ENCODE measurements around the gene MYO10. TPM values are rescaled to one million over a fixed set of nuclear protein-coding genes. Genes with fewer than 3 reads are reported as not detected.

MYO10 gene
- total RNA-seq, 4 donors from 2014 or later: 51.6 to 190 (median 72.9) TPM

- intact Hi-C loops (cut with DNase I; ENCODE audit: low total_unique reads): no loop called here
- H3K4me1 ChIP-seq: peaks cover 4 to 81% (median 46%) of the 10 kb centered on the region in 4 donors
- DNase-seq: no peak
- no peaks in the 10 kb centered on the region for H3K36me3 ChIP-seq
- TF ChIP-seq EP300 (IDR thresholded peaks at IDR 0.05; ENCODE audit: low read depth) (no peak), POLR2A (IDR thresholded peaks at IDR 0.05) (no peak), POLR2AphosphoS5 (IDR thresholded peaks at IDR 0.05) (no peak)
- TF ChIP-seq, protein P1, sequence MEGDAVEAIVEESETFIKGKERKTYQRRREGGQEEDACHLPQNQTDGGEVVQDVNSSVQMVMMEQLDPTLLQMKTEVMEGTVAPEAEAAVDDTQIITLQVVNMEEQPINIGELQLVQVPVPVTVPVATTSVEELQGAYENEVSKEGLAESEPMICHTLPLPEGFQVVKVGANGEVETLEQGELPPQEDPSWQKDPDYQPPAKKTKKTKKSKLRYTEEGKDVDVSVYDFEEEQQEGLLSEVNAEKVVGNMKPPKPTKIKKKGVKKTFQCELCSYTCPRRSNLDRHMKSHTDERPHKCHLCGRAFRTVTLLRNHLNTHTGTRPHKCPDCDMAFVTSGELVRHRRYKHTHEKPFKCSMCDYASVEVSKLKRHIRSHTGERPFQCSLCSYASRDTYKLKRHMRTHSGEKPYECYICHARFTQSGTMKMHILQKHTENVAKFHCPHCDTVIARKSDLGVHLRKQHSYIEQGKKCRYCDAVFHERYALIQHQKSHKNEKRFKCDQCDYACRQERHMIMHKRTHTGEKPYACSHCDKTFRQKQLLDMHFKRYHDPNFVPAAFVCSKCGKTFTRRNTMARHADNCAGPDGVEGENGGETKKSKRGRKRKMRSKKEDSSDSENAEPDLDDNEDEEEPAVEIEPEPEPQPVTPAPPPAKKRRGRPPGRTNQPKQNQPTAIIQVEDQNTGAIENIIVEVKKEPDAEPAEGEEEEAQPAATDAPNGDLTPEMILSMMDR (IDR thresholded peaks at IDR 0.05): no peak
- H3K9me3 ChIP-seq: no peaks in the 10 kb centered on the region
- in situ Hi-C loops (cut with MboI; ENCODE audit: low pct_ligation_motif_present in 1 of 4, low pct_unique_long_range_greater_than_20kb in 1 of 4, low sequenced_read_pairs in 3 of 4): no loop called here
- H3K27me3 ChIP-seq: no peaks in the 10 kb centered on the region
- peak overlapping the region; percentile 49 to 71 (median 60) for H3K27ac ChIP-seq
- H3K4me3 ChIP-seq: no peak overlapping the region
- 57% methylated on average over 3 of the region's 3 CpGs; no CpG with 5 or more reads in 1 of the 2 donors for WGBS, 2 donors (ENCODE audit: low coverage in 1 of 2)
Measured at GRCh38 chr5:16888694-16889124, 47.4 kb downstream of the MYO10 start.

DNA sequence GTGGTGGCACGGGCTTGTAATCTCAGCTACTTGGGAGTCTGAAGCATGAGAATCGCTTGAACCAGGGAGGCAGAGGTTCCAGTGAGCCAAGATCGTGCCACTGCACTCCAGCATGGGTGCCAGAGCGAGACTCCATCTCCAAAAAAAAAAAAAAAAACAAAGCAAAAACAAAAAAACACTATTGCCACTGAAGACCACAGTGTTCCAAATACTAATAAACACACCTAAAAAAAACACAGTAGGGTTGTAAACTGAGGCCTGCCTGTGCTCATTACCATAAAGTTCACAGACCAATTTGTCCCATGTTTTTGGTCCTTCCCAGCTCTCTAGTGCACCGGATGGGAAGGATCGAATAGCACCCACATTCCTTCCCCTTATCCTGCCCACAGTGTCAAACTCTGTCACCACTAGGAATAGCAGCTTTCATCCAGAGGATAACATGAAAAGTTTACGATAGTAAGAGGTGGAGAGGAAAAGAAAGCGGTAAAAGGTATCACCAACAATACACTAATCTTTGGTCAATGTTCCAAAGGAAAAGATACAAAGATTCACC is 49.2 kb downstream of the MYO10 start:
- H3K9me3 ChIP-seq: no peaks in the 10 kb centered on the region
- in situ Hi-C loops (cut with MboI; ENCODE audit: low pct_ligation_motif_present in 1 of 4, low pct_unique_long_range_greater_than_20kb in 1 of 4, low sequenced_read_pairs in 3 of 4) (no loop called here), intact Hi-C loops (cut with DNase I; ENCODE audit: low total_unique reads) (no loop called here)
- H3K27me3 ChIP-seq: no peaks in the 10 kb centered on the region
- H3K36me3 ChIP-seq: no peaks in the 10 kb centered on the region
- WGBS, 2 donors (ENCODE audit: low coverage in 1 of 2): 80 to 98% methylated on average over 7 to 8 of the region's 8 CpGs
- DNase-seq: no peak
- TF ChIP-seq POLR2A (IDR thresholded peaks at IDR 0.05) (no peak), POLR2AphosphoS5 (IDR thresholded peaks at IDR 0.05) (no peak), EP300 (IDR thresholded peaks at IDR 0.05; ENCODE audit: low read depth) (no peak)
- TF ChIP-seq, protein P1 (IDR thresholded peaks at IDR 0.05): no peak
- peaks cover 4 to 79% (median 45%) of the 10 kb centered on the region in 4 donors for H3K4me1 ChIP-seq
- peak overlapping the region in 1 of 4 donors; percentile 0 for H3K27ac ChIP-seq
- H3K4me3 ChIP-seq: no peak overlapping the region

GRCh38 chr5:16886366-16886736 is 49.7 kb downstream of the MYO10 start:
- Histone ChIP-seq H3K27me3 (no peaks in the 10 kb centered on the region), H3K4me3 (no peak overlapping the region), H3K4me1 (peaks cover 4 to 81% (median 47%) of the 10 kb centered on the region in 4 donors), H3K9me3 (no peaks in the 10 kb centered on the region), H3K36me3 (no peaks in the 10 kb centered on the region), H3K27ac (peak overlapping the region in 3 of 4 donors; percentile 0 to 70 (median 57))
- TF ChIP-seq, protein P1 (IDR thresholded peaks at IDR 0.05): no peak
- TF ChIP-seq EP300 (IDR thresholded peaks at IDR 0.05; ENCODE audit: low read depth): no peak
- TF ChIP-seq POLR2A (IDR thresholded peaks at IDR 0.05): no peak
- no peak for TF ChIP-seq POLR2AphosphoS5 (IDR thresholded peaks at IDR 0.05)
- intact Hi-C loops (cut with DNase I; ENCODE audit: low total_unique reads): no loop called here
- in situ Hi-C loops (cut with MboI; ENCODE audit: low pct_ligation_motif_present in 1 of 4, low pct_unique_long_range_greater_than_20kb in 1 of 4, low sequenced_read_pairs in 3 of 4): no loop called here
- no peak for DNase-seq
- WGBS, 2 donors (ENCODE audit: low coverage in 1 of 2): 86% methylated on average over 7 of the region's 7 CpGs; no CpG with 5 or more reads in 1 of the 2 donors

DNA sequence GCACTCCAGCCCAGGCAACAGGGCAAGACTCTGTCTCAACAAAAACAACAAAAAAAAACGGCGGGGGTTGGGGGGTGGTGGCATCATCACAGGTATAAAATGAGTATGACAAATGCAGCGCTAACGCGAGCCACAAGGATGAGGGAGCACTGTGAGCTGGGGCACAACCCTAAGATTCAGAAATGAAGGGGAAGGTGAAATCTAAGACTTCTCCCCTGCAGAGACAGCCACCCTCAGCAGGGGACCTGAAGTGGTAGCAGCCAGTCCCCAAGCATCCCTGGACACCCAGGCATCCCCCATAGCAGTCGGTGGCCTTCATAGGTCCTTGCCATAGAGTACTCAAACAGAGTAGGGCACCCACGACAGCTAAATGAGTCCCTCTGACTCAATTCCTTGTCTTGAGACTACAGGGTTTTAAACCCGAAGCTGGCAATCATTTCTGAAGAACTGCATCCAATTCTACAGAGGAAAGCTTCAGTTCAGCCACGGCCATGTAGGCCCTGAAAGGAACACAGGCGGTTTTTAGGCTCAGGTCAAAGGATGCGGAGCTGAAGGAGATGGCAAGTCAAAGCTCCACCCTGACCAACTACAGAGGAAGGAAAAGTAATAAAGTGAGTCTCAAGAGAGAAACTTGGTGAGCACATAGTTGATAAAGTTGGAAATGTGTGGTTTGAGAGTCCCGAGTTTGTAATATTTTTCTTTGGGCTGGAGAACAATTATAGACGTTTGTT is 50.3 kb downstream of the MYO10 start:
- H3K4me1 ChIP-seq: peaks cover 4 to 81% (median 46%) of the 10 kb centered on the region in 4 donors
- in situ Hi-C loops (cut with MboI; ENCODE audit: low pct_ligation_motif_present in 1 of 4, low pct_unique_long_range_greater_than_20kb in 1 of 4, low sequenced_read_pairs in 3 of 4): no loop called here
- TF ChIP-seq EP300 (IDR thresholded peaks at IDR 0.05; ENCODE audit: low read depth): no peak
- no peak for TF ChIP-seq POLR2A (IDR thresholded peaks at IDR 0.05)
- TF ChIP-seq, protein P1 (IDR thresholded peaks at IDR 0.05): no peak
- TF ChIP-seq POLR2AphosphoS5 (IDR thresholded peaks at IDR 0.05): no peak

More for the DNA sequence above, 50.3 kb downstream of the MYO10 start:
- Histone ChIP-seq H3K27ac (peak overlapping the region; percentile 57 to 81 (median 69)), H3K36me3 (no peaks in the 10 kb centered on the region), H3K27me3 (no peaks in the 10 kb centered on the region), H3K9me3 (no peaks in the 10 kb centered on the region), H3K4me3 (no peak overlapping the region)
- intact Hi-C loops (cut with DNase I; ENCODE audit: low total_unique reads): no loop called here
- DNase-seq: no peak
- 80 to 82% methylated on average over 3 to 13 of the region's 13 CpGs for WGBS, 2 donors (ENCODE audit: low coverage in 1 of 2)
